Stimulated activated naive CD4-positive, alpha-beta T cell treated with Interleukin-2 at 50 U/mL for 16 hours (primary cell): ENCODE results near the gene RTL3.
"Not testable (repeated sequence)": the region's sequence is repeated elsewhere in the genome, so short reads cannot be mapped to it uniquely, and the experiment has no call there.

Experiments used
- DNase-seq: peaks from one replicate; lab custom pipeline; 2025; lab: John Stamatoyannopoulos, UW

Gene RTL3

GRCh38 chrX:78658845-78659744, at the start of gene RTL3:
RTL3 (minus strand) TSS chrX:78659328; CDS start chrX:78658420, 908 bp downstream.
- DNase-seq = no peak

GRCh38 chrX:78708816-78709215, 49.7 kb upstream of the RTL3 start:
- no peak for DNase-seq

GRCh38 chrX:78708262-78708661, 49.1 kb upstream of the RTL3 start:
- no peak for DNase-seq

- DNase-seq = no peak
These were observed 46.9 kb upstream of the RTL3 start for GRCh38 chrX:78706071-78706470.

- DNase-seq = no peak
These were observed 34.4 kb upstream of the RTL3 start for GRCh38 chrX:78693536-78693935.

- no peak for DNase-seq
These were observed 33.9 kb upstream of the RTL3 start for GRCh38 chrX:78693012-78693411.

GRCh38 chrX:78687586-78687985, 28.5 kb upstream of the RTL3 start:
- no peak for DNase-seq

- DNase-seq = no peak
These were observed 14.1 kb upstream of the RTL3 start for GRCh38 chrX:78673246-78673645.

- DNase-seq = no peak
These were observed 6.2 kb upstream of the RTL3 start for GRCh38 chrX:78665342-78665741.

- DNase-seq = no peak
These were observed 2.7 kb upstream of the RTL3 start for GRCh38 chrX:78661836-78662235.

- DNase-seq = no peak
These were observed 827 bp upstream of the RTL3 start for GRCh38 chrX:78659955-78660354.

- DNase-seq = no peak
These were observed 714 bp downstream of the RTL3 start for GRCh38 chrX:78658414-78658813.

GRCh38 chrX:78655642-78656041, 3.5 kb downstream of the RTL3 start:
- DNase-seq = no peak

GRCh38 chrX:78653118-78653822, 5.9 kb downstream of the RTL3 start:
- DNase-seq = no peak

GRCh38 chrX:78650906-78651437, 8.2 kb downstream of the RTL3 start:
- DNase-seq = no peak

- DNase-seq = no peak
These were observed 15.3 kb downstream of the RTL3 start for GRCh38 chrX:78643874-78644273.

GRCh38 chrX:78643096-78643495, 16.0 kb downstream of the RTL3 start:
- DNase-seq = no peak

- DNase-seq = not testable (repeated sequence)
These were observed 23.0 kb downstream of the RTL3 start for GRCh38 chrX:78636096-78636495.

- no peak for DNase-seq
These were observed 33.9 kb downstream of the RTL3 start for GRCh38 chrX:78624962-78625909.

- DNase-seq = no peak
These were observed 34.7 kb downstream of the RTL3 start for GRCh38 chrX:78624426-78624825.

GRCh38 chrX:78622831-78623230, 36.3 kb downstream of the RTL3 start:
- DNase-seq = no peak

- DNase-seq = no peak
These were observed 39.3 kb downstream of the RTL3 start for GRCh38 chrX:78619834-78620233.
